ENCODE measurements around the gene SPAG6. TPM values are rescaled to one million over a fixed set of nuclear protein-coding genes. Genes with fewer than 3 reads are reported as not detected.

Gene SPAG6
- total RNA-seq, 1 donor from 2014 or later: not detected

GRCh38 chr10:22464966-22465629 lies 119.8 kb downstream of the SPAG6 start:
- no peak for TF ChIP-seq CTCF (conservative IDR thresholded peaks at IDR 0.05; ENCODE audit: low read depth, low read length)

GRCh38 chr10:22466763-22467334 lies 121.6 kb downstream of the SPAG6 start:
- no peak for DNase-seq (ENCODE audit: low read depth)

More at GRCh38 chr10:22464966-22465629, 119.8 kb downstream of the SPAG6 start:
- no peak overlapping the region for H3K4me3 ChIP-seq (ENCODE audit: low read depth, low read length)
- no peak for DNase-seq (ENCODE audit: low read depth)

More at GRCh38 chr10:22466763-22467334, 121.6 kb downstream of the SPAG6 start:
- TF ChIP-seq CTCF (conservative IDR thresholded peaks at IDR 0.05; ENCODE audit: low read depth, low read length): no peak
- no peak overlapping the region for H3K4me3 ChIP-seq (ENCODE audit: low read depth, low read length)

Other genes starting within 250 kb of the SPAG6 start
- not detected in 2 replicates for gene EBLN1, start 127.5 kb upstream of the SPAG6 start, total RNA-seq
- gene COMMD3, start 29.1 kb upstream of the SPAG6 start, total RNA-seq: 41.7 and 43.8 TPM in 2 replicates
- 29.6 and 37.2 TPM in 2 replicates for gene BMI1, start 24.4 kb upstream of the SPAG6 start, total RNA-seq